ENCODE data around the gene TMEM92.

DNA sequence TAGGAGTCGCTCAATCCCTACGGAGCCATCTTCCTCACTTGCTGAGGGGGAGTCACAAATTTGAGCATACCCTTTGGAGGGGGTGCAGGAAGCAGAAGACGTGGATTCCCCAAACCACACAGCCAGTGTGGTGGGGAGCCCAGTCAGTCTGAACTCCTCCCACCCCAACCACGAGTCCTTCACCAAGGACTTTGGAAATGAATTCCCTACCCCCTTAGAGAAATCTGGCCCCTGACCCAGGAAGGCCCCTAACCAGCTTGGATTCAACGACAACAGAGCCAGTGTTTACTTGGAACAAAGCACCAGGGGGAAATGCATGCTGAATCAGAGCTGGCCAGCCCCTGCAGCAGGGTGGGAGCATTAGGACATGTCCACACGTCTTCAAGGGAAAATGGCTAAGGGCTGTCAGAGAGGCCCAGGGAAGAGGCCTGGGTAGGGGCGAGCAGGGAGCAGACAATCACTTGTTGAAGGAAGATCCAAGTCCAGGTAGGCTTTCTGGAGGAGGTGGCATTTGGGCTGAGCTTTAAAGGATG, 5.5 kb upstream of the TMEM92 start:
- TF ChIP-seq CTCF (conservative IDR thresholded peaks at IDR 0.05; ENCODE audit: low read length) (no peak), EZH2phosphoT487 (IDR thresholded peaks at IDR 0.05; ENCODE audit: borderline replicate concordance) (no peak)

Data from Loucy (cell line).